H1 (cell line): Measurements from ENCODE around the gene SLC66A1. TPM values are rescaled to one million over a fixed set of nuclear protein-coding genes. Genes with fewer than 3 reads are reported as not detected.

Experiments used
- CTCF ChIA-PET: fragments of 300-600 bp; sonication (Branson Sonifier 250); formaldehyde crosslinking; loops from one replicate; lab custom pipeline; 2021; ENCODE audit not compliant: partially characterized antibody; lab: Charles Lee
- POLR2A ChIA-PET: fragments of 300-600 bp; sonication (Branson Sonifier 250); formaldehyde crosslinking; loops from one replicate; lab custom pipeline; 2021; ENCODE audit warnings: inconsistent platforms; ENCODE audit not compliant: partially characterized antibody; lab: Charles Lee
- DNase-seq, 2 experiments: peaks; one replicate each; pipeline versions ENCODE4 v3.0.0 to v3.0.0-alpha.2; 2010 to 2022; ENCODE audit warnings: low spot score in 2 of 2, low read depth in 1 of 2, mixed read lengths in 1 of 2
- FAIRE-seq: peaks from 2 replicates; lab custom pipeline; 2011; peaks lifted over from hg19 to GRCh38; lab: Jason Lieb, UNC
- H2AFZ ChIP-seq: 2 replicates; pipeline ENCODE4 v1.8.1; 2012; ENCODE audit warnings: low read length, inconsistent platforms
- H2AK5ac ChIP-seq: 2 replicates; pipeline ENCODE4 v1.6.1; 2013; ENCODE audit warnings: low read depth, low read length
- H2BK120ac ChIP-seq: replicated peaks from 2 replicates; pipeline ENCODE3; 2013; ENCODE audit warnings: low read depth, low read length, inconsistent platforms
- H2BK12ac ChIP-seq: 2 replicates; pipeline ENCODE4 v1.6.1; 2013; ENCODE audit warnings: low read depth, low read length
- H2BK15ac ChIP-seq: 2 replicates; pipeline ENCODE4 v1.6.1; 2013; ENCODE audit warnings: low read length
- H2BK20ac ChIP-seq: 2 replicates; pipeline ENCODE4 v1.6.1; 2013; ENCODE audit warnings: low read length
- H2BK5ac ChIP-seq: 2 replicates; pipeline ENCODE4 v1.6.1; 2013; ENCODE audit warnings: low read depth, low read length
- H3K14ac ChIP-seq: 2 replicates; pipeline ENCODE4 v1.6.1; 2013; ENCODE audit warnings: inconsistent platforms; ENCODE audit not compliant: insufficient read length
- H3K18ac ChIP-seq: 2 replicates; pipeline ENCODE4 v1.6.1; 2013; ENCODE audit warnings: low read length; ENCODE audit errors: extremely low read depth
- H3K23ac ChIP-seq: 2 replicates; pipeline ENCODE4 v1.6.1; 2013; ENCODE audit warnings: inconsistent platforms; ENCODE audit not compliant: insufficient read length
- H3K23me2 ChIP-seq: 2 replicates; pipeline ENCODE4 v1.6.1; 2013; ENCODE audit warnings: low read depth, low read length
- H3K27ac ChIP-seq: 2 replicates; pipeline ENCODE4 v1.6.1; 2011; ENCODE audit warnings: low read depth, low read length, inconsistent platforms
- H3K27me3 ChIP-seq, 4 experiments: replicated peaks in 1 of 4; 1 replicate in 1 of 4; 2 replicates in 3 of 4; pipeline versions ENCODE4 v1.6.1 to v1.8.1; 2011 to 2013; ENCODE audit warnings: low read length in 3 of 4, mild to moderate bottlenecking in 3 of 4, inconsistent platforms in 2 of 4, mixed read lengths in 2 of 4, moderate library complexity in 1 of 4; ENCODE audit not compliant: control insufficient read depth in 3 of 4, insufficient read depth in 3 of 4; ENCODE audit errors: extremely low read depth in 1 of 4
- H3K36me3 ChIP-seq, 4 experiments: 2 replicates each; pipeline versions ENCODE4 v1.6.1 to v1.8.1; 2011 to 2013; ENCODE audit warnings: mild to moderate bottlenecking in 4 of 4, low read length in 3 of 4, moderate library complexity in 2 of 4, control low read depth in 1 of 4, inconsistent platforms in 1 of 4; ENCODE audit not compliant: insufficient read depth in 4 of 4, control insufficient read depth in 2 of 4
- H3K4ac ChIP-seq: replicated peaks from 2 replicates; pipeline ENCODE3; 2013; ENCODE audit warnings: low read length, low read depth, mixed read lengths, inconsistent platforms; ENCODE audit not compliant: insufficient read length
- H3K4me1 ChIP-seq, 4 experiments: replicated peaks in 1 of 4; 1 replicate in 1 of 4; 2 replicates in 3 of 4; pipeline versions ENCODE4 v1.6.1 to v1.8.1; 2011 to 2013; ENCODE audit warnings: low read length in 3 of 4, inconsistent platforms in 2 of 4, mixed read lengths in 1 of 4; ENCODE audit not compliant: insufficient read depth in 4 of 4, control insufficient read depth in 3 of 4
- H3K4me2 ChIP-seq, 2 experiments: 2 replicates each; pipeline versions ENCODE4 v1.6.1 to v1.8.1; 2011 to 2013; ENCODE audit warnings: low read depth in 2 of 2, low read length in 2 of 2, control low read depth in 1 of 2, inconsistent platforms in 1 of 2, mild to moderate bottlenecking in 1 of 2; ENCODE audit not compliant: insufficient read depth in 1 of 2
- H3K4me3 ChIP-seq, 4 experiments: fragments of 200-600, 300-600 bp in 1 of 4; sonication (generic), shearing (Covaris generic), sonication (Bioruptor Twin) in 1 of 4; 2 replicates each; pipeline versions ENCODE4 v1.5.1 to v1.8.1; 2011 to 2016; ENCODE audit warnings: low read length in 4 of 4, low read depth in 3 of 4, control low read depth in 2 of 4, inconsistent platforms in 2 of 4, mild to moderate bottlenecking in 2 of 4, mixed read lengths in 1 of 4, moderate library complexity in 1 of 4; ENCODE audit not compliant: insufficient read depth in 2 of 4; ENCODE audit errors: extremely low read depth in 1 of 4
- H3K56ac ChIP-seq: replicated peaks from 2 replicates; pipeline ENCODE3; 2013; ENCODE audit warnings: low read depth, mild to moderate bottlenecking, mixed read lengths, low read length, inconsistent platforms; ENCODE audit not compliant: insufficient read length
- H3K79me1 ChIP-seq: 2 replicates; pipeline ENCODE4 v1.6.1; 2013; ENCODE audit warnings: low read depth, low read length, control low read depth
- H3K79me2 ChIP-seq, 2 experiments: 2 replicates each; pipeline versions ENCODE4 v1.6.1 to v1.8.1; 2012 to 2013; ENCODE audit warnings: low read length in 2 of 2, mild to moderate bottlenecking in 2 of 2, inconsistent platforms in 1 of 2; ENCODE audit not compliant: insufficient read depth in 2 of 2, control insufficient read depth in 1 of 2
- H3K9ac ChIP-seq, 4 experiments: replicated peaks in 1 of 4; 1 replicate in 1 of 4; 2 replicates in 3 of 4; pipeline versions ENCODE4 v1.6.1 to v1.8.1; 2011 to 2013; ENCODE audit warnings: low read depth in 3 of 4, low read length in 3 of 4, control low read depth in 2 of 4, mild to moderate bottlenecking in 2 of 4, moderate library complexity in 2 of 4, inconsistent platforms in 1 of 4; ENCODE audit errors: extremely low read depth in 1 of 4
- H3K9me3 ChIP-seq, 2 experiments: 2 replicates each; pipeline versions ENCODE4 v1.6.1 to v1.8.1; 2012 to 2013; ENCODE audit warnings: mild to moderate bottlenecking in 2 of 2, moderate library complexity in 2 of 2, control low read depth in 1 of 2, inconsistent platforms in 1 of 2, low read depth in 1 of 2, low read length in 1 of 2, mixed read lengths in 1 of 2; ENCODE audit not compliant: insufficient read depth in 2 of 2
- H4K20me1 ChIP-seq, 2 experiments: replicated peaks in 1 of 2; 2 replicates each; pipeline versions ENCODE3 to v1.8.1; 2011 to 2013; ENCODE audit warnings: inconsistent platforms in 2 of 2, low read length in 2 of 2, mild to moderate bottlenecking in 1 of 2; ENCODE audit not compliant: insufficient read depth in 2 of 2, control insufficient read depth in 1 of 2
- H4K5ac ChIP-seq: 2 replicates; pipeline ENCODE4 v1.6.1; 2013; ENCODE audit warnings: low read length, low read depth, mixed read lengths, inconsistent platforms; ENCODE audit not compliant: insufficient read length
- H4K8ac ChIP-seq: 2 replicates; pipeline ENCODE4 v1.8.0; 2013; ENCODE audit warnings: mild to moderate bottlenecking, moderate library complexity, low read length, inconsistent platforms; ENCODE audit not compliant: insufficient read depth; ENCODE audit errors: extremely low read depth
- H4K91ac ChIP-seq: replicated peaks from 2 replicates; pipeline ENCODE3; 2013; ENCODE audit warnings: low read length, mixed read lengths, inconsistent platforms; ENCODE audit not compliant: insufficient read length
- JUND ChIP-seq: IDR thresholded peaks from 2 replicates; pipeline ENCODE4 v1.6.1; 2011; ENCODE audit warnings: mild to moderate bottlenecking, improper control_type of control experiment, low read length
- WGBS, 2 experiments: shearing (Covaris generic) in 1 of 2; methylation state at CpG; one replicate each; pipeline versions ENCODE4 v1.1.6 to v1.1.7; 2013 to 2015; ENCODE audit warnings: low lambda C conversion rate in 2 of 2, mixed read lengths in 2 of 2, inconsistent platforms in 1 of 2, low coverage in 1 of 2, missing lambda C conversion rate in 1 of 2; ENCODE audit not compliant: insufficient replicate concordance in 2 of 2, insufficient coverage in 1 of 2, insufficient read length in 1 of 2; ENCODE audit errors: extremely low coverage in 1 of 2, missing lambda C conversion rate in 1 of 2; 5-methylcytosine and 5-hydroxymethylcytosine counted together
- polyA plus RNA-seq, 7 experiments: library from polyadenylated mRNA; depleted of rRNA in 3 of 7; stranded (reverse) in 5 of 7; unstranded in 2 of 7; fragments of >200 nt in 5 of 7; fragments of 200-250 nt in 2 of 7; gene quantifications; 1 replicate in 5 of 7; 2 replicates in 1 of 7; 4 replicates in 1 of 7; pipeline versions ENCODE4 v1.2.1 to v1.2.3, GENCODE V29; 2011 to 2013; ENCODE audit warnings: missing spikeins in 2 of 7, mixed read lengths in 2 of 7
- total RNA-seq: library from RNA; stranded (reverse); fragmentation: NEBNext Ultra II Directional; extraction: Animal tissue kit (Norgen Biotek cat#: 25700); gene quantifications from 2 replicates; pipeline ENCODE4 v1.2.1, GENCODE V29; 2021

SLC66A1 gene
- total and polyA plus RNA-seq, 2 of the 8 experiments (the other 6 are each of a cell fraction or from before 2014, with no cell fraction given), result 16.8 to 27.9 TPM

DNA sequence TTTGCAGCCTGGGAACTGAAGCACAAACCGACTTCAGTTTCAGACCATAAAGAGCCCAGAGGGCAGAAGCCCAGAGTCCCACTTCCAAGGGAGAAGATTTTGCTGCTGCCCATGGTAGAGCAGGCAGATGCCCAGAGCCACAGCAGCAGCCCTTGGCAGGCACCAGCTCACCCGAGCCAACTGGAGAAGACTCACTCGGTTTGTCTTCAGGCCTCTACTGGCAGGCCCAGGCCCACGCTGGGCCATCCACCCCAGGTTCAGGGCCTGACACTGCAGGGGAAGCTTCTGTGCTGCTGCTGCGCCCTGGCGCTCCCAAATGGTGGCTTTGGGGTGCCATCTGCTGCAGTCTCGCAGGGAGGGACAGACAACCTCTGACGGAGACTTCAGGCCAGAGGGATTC, 33.3 kb downstream of the SLC66A1 start:
- no peak overlapping the region for H2BK5ac ChIP-seq
- no peaks in the 10 kb centered on the region for H3K27me3 ChIP-seq
- H3K9me3 ChIP-seq, result no peaks in the 10 kb centered on the region
- ChIA-PET POLR2A (interaction anchor here (1.0 kb wide), 1 partner anchor 136 kb away, joined by 3 read pairs; no protein-coding TSS in a partner anchor), CTCF (interaction anchor here (0.6 to 8.0 kb wide), 18 partner anchors 9 to 295 kb away, joined by 3 to 72 read pairs (median 4); no protein-coding TSS in a partner anchor)
- H3K27ac ChIP-seq, result no peak overlapping the region
- no peak overlapping the region for H2AFZ ChIP-seq
- no peaks in the 10 kb centered on the region for H3K23me2 ChIP-seq
- H3K4me2 ChIP-seq, result no peak overlapping the region
- 83% methylated on average over 7 of the region's 8 CpGs; no CpG with 5 or more reads in 1 of the 2 experiments for WGBS, 2 experiments
- H3K4me3 ChIP-seq, result no peak overlapping the region
- no peaks in the 10 kb centered on the region; the same call in 1 of the 2 replicates for H3K79me1 ChIP-seq
- peaks cover 6% of the 10 kb centered on the region in 2 experiments for H4K20me1 ChIP-seq
- no peak overlapping the region for H4K8ac ChIP-seq
- H2BK15ac ChIP-seq, result no peak overlapping the region
- H3K56ac ChIP-seq, result no peak overlapping the region
- H3K9ac ChIP-seq, result no peak overlapping the region
- no peak overlapping the region for H2BK120ac ChIP-seq
- H3K4ac ChIP-seq, result no peak overlapping the region
- H2AK5ac ChIP-seq, result no peak overlapping the region
- no peak overlapping the region for H3K23ac ChIP-seq
- peaks cover 0 to 11% (median 5%) of the 10 kb centered on the region in 4 experiments; a peak in 5 of 7 replicates for H3K4me1 ChIP-seq
- H3K14ac ChIP-seq, result no peak overlapping the region
- H3K36me3 ChIP-seq, result peaks cover 3 to 25% (median 7%) of the 10 kb centered on the region in 4 experiments; a peak in 6 of 8 replicates
- FAIRE-seq, result no peak
- H2BK20ac ChIP-seq, result no peak overlapping the region
- no peak overlapping the region for H4K5ac ChIP-seq
- H2BK12ac ChIP-seq, result no peak overlapping the region
- no peak overlapping the region for H3K18ac ChIP-seq
- no peaks in the 10 kb centered on the region for H3K79me2 ChIP-seq
- H4K91ac ChIP-seq, result no peak overlapping the region
- no peak for DNase-seq
- no peak for TF ChIP-seq JUND
- TF ChIP-seq, all 59 proteins: peak for 0
